VCaP (cell line): Measurements from ENCODE around the gene MINDY4.

ENCODE experiments used
- H3K27ac ChIP-seq: fragments of 450-650 bp; 2 replicates; pipeline ENCODE4 v1.5.1; 2017
- TF ChIP-seq, protein P1 (sequence below): fragments of 450-650 bp; conservative IDR thresholded peaks from 2 replicates; pipeline ENCODE4 v1.5.1; 2017; ENCODE audit warnings: mild to moderate bottlenecking, moderate library complexity

MINDY4 gene

DNA sequence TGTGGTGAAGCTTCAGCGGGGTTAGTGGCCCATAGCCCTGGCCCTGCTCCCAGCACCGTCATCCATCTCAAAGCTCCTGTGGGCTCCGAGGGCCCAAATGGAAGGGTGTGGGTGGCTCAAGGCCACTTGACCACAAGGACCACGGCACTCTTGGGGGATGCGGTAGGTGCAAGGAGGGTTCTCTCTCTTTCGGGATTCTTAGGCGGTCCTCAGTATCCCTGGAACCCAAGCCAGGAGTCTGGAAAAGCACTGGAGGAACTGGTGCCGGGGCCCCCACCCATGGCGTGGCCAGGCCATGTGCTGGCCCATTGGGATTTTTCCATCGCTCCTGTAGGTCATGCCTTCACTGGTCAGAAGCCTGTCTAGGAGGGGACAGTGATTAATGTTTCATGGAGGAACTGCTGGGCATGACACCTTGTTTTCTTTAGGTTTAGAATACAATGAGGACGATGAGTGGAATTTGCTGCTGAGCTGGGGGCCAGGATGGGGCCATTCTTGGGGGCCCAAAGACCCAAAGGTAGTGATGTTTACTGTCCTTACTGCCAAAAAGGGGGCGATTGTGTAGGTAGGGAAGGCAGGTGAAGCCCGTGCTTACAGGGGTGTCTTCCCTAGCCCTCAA, 157.1 kb downstream of the MINDY4 start:
- H3K27ac ChIP-seq = no peak overlapping the region
- TF ChIP-seq, protein P1, sequence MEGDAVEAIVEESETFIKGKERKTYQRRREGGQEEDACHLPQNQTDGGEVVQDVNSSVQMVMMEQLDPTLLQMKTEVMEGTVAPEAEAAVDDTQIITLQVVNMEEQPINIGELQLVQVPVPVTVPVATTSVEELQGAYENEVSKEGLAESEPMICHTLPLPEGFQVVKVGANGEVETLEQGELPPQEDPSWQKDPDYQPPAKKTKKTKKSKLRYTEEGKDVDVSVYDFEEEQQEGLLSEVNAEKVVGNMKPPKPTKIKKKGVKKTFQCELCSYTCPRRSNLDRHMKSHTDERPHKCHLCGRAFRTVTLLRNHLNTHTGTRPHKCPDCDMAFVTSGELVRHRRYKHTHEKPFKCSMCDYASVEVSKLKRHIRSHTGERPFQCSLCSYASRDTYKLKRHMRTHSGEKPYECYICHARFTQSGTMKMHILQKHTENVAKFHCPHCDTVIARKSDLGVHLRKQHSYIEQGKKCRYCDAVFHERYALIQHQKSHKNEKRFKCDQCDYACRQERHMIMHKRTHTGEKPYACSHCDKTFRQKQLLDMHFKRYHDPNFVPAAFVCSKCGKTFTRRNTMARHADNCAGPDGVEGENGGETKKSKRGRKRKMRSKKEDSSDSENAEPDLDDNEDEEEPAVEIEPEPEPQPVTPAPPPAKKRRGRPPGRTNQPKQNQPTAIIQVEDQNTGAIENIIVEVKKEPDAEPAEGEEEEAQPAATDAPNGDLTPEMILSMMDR = no peak

DNA sequence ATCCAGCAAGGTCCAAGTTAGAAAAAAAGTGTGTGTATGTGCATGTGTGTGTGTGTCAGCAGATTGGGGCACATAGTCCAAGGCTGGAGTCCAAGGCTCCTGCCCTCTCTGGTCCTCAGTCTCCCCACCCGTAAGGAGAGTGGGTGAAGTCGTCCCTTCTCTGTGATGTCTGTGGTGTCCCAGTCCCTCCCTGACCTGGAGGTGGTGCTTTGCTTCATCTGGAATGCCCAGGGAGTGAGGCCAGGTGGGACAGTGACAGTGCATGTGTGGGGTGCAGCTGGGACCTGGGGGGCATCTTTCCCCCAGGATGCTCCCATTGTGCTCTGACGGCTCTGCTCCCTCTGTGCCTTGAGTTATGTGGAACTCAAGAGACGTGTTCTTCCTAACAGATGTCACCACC, 158.5 kb downstream of the MINDY4 start:
- TF ChIP-seq, protein P1 = no peak
- no peak overlapping the region for H3K27ac ChIP-seq

DNA sequence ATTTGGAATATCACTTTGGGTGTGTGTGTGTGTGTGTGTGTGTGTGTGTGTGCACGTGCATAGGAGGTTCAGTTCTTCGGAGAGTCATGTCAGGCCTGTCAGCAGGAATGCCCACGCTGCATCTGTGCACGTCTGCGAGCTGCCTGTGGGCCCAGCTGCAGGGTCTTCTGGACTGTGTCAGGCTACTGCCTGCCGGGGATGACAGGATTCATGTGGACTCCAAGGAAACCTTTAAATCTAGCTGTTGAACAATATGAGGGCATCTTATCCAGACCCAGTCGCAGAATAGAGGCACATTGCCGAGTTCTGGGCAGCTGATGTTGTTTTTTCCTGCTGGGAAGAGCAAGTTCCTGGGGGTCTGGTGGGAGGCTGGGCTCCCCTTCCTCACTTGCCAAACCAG, 159.4 kb downstream of the MINDY4 start:
- H3K27ac ChIP-seq = no peak overlapping the region
- TF ChIP-seq, protein P1 = no peak

DNA sequence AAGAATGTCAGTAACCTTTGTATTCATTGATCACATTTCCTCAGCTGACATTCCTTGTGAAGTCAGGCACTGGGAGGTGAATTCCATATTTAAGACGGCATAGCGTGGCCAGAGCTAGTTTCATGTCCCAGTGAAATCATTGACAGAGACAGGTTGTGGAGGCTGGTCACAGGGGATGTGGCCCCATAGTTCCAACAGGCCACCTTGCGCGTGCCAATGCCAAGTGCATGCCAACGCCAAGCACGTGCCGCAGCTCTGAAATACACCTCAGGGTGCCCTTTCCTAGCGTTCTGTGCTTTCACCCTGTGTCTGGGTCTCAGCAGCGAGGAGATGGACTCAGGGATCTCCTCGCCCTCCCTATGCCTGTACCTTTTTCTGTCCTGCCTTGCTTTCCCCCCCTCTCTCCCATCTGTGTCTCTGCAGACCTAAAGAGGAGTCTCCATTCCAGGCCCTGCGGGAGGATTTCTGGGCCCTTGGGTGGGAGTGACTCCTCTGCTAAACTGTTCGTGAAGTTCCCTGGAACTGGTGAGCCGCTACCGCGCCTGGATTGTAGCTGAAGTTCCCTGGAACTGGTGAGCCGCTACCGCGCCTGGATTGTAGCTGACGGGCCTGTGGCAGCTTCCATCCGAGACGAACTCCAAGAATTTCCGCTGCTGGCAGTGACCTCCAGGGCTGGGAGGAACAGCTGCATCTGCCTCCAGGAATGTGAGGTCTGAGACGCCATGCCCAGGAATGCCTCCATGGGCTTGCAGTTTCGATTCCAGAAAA, 160.1 kb downstream of the MINDY4 start:
- TF ChIP-seq, protein P1 = no peak
- no peak overlapping the region for H3K27ac ChIP-seq

DNA sequence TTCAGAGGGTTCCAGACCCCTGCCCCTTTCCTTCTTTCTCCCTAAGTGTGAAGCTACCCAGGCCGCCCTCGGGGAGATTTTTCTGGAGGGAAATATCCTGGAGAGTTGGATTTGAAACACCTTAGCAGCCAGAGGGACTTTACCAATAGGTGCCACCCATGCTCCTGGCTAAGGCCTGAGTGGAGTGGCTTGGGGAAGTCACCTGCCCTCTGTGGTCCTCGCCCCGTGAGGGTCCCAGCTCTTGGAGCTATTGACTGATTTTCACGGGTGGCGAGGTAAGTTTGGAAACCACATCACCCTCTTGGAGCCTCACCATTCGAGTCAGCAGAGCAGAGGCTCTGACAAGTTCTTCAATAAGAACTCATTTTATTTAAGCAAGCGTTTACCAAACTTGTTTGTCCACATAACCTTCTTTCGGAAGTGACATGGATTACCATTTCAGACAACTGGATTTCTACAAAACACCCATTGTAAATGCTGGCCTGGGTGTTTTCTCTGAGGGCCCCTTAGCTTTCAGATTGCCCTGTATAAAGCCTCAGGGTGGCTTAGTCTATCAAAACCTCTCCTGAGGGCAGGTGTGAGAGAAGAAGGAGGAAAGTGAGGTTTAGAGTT, 160.8 kb downstream of the MINDY4 start:
- H3K27ac ChIP-seq = no peak overlapping the region
- TF ChIP-seq, protein P1 = no peak

DNA sequence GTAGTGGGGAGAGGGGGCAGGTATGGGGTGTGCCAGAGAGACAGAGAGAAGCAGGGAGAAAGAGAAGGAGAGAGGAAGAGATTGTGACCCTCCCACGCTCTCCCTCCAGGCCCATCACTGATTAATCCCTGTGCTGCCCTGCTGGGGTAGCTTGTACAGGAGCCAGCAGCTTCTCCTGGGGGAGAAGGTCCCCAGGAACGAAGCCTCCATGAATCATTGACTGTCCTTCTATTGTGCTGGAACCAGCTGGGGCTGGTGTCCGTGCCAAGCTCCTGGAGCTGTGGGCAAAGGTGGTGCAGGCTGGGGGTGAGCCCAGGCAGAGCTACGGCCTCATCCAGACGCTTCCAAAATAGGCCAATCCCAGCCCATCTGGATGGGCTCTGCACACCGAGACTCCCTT, 161.3 kb downstream of the MINDY4 start:
- no peak overlapping the region for H3K27ac ChIP-seq
- TF ChIP-seq, protein P1 = no peak

DNA sequence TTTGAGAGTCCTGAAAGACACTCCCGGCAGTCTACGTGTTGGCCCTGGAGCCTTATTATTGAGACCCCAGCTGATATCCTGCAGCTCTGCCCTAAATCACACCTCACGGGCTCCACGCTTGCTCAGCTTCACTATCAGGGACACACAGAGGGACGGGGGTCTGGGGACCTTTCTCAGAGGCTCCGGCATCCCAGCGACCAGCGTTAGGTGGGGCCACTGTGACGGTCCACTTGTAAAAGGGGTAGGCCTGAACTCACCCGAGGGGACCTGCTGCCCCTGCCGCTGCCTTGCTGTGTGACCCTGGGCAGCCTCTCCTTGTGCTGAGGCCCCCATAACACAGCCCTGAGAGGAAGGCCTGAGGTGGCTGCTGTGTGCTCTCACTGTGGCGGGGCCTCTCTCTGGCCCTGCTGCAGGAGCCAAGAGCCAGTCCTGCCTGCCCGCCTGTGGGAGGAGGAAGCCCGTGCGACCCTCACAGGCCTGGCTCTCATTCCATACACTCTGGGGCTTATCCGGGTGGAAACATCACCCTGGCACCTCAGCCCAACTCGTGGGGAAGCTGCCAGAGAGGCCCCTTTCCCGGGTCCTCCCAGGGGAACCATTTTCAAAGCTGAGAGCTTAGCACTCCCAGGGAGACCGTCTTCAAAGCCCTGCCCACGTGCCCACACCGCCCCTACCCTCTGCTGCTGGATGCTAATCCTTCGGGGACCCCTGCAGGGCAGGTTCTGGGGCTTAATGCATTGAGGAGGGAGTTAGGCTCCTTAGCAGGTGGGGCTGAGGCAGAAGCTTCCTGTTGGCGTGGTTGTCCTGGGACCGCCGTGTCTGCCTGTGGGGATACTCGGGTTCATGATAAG, 162.1 kb downstream of the MINDY4 start:
- TF ChIP-seq, protein P1 = no peak
- no peak overlapping the region for H3K27ac ChIP-seq
